ENCODE measurements around the gene NUP107. TPM values are rescaled to one million over a fixed set of nuclear protein-coding genes. Genes with fewer than 3 reads are reported as not detected.

The NUP107 gene
- total RNA-seq, 1 donor from 2014 or later: 66.3 TPM

DNA sequence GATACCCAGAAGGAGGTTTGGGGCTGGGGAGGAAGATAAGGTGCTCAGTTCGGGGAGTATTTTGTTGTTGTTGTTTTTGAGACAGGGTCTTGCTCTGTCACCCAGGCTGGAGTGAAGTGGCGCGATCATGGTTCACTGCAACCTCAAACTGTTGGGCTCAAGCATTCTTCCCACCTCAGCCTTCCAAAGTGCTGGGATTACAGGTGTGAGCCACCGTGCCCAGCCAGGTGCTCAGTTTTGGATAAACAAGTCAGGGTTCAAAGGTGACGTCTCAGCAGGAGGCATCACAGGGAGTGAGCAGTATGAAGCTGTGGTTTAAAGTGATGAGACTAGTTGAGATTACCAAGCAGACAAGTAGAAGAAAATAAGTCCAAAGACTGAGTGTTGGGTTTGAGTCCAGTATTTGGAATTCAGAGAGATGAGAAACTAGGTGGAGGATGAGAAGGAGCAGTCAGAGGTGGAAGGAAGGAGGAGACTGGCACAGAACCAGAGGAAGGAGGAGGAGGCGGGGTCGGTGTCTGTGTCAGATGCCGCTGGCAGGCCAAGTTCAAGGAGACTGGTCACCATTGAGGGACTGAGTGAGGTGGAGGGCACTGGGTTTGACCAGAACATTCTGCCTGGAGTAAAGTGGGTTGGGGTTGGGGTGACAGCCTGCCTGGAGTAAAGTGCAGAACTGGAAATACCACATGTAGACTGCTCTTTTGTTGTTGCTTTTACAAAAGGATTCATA, 75.3 kb downstream of the NUP107 start:
- Mint-ChIP-seq H3K27me3 (ENCODE audit: unreplicated experiment) (peaks cover 2% of the 10 kb centered on the region), H3K27ac (ENCODE audit: unreplicated experiment) (no peak overlapping the region), H3K4me3 (ENCODE audit: unreplicated experiment) (no peak overlapping the region), H3K36me3 (ENCODE audit: low read depth, unreplicated experiment) (peaks cover 21% of the 10 kb centered on the region), H3K4me1 (ENCODE audit: unreplicated experiment) (no peaks in the 10 kb centered on the region), H3K9me3 (ENCODE audit: unreplicated experiment) (no peaks in the 10 kb centered on the region)
- no peak for DNase-seq (ENCODE audit: low spot score)
- TF ChIP-seq, protein P1, sequence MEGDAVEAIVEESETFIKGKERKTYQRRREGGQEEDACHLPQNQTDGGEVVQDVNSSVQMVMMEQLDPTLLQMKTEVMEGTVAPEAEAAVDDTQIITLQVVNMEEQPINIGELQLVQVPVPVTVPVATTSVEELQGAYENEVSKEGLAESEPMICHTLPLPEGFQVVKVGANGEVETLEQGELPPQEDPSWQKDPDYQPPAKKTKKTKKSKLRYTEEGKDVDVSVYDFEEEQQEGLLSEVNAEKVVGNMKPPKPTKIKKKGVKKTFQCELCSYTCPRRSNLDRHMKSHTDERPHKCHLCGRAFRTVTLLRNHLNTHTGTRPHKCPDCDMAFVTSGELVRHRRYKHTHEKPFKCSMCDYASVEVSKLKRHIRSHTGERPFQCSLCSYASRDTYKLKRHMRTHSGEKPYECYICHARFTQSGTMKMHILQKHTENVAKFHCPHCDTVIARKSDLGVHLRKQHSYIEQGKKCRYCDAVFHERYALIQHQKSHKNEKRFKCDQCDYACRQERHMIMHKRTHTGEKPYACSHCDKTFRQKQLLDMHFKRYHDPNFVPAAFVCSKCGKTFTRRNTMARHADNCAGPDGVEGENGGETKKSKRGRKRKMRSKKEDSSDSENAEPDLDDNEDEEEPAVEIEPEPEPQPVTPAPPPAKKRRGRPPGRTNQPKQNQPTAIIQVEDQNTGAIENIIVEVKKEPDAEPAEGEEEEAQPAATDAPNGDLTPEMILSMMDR (IDR thresholded peaks at IDR 0.05; ENCODE audit: unreplicated experiment): no peak

DNA sequence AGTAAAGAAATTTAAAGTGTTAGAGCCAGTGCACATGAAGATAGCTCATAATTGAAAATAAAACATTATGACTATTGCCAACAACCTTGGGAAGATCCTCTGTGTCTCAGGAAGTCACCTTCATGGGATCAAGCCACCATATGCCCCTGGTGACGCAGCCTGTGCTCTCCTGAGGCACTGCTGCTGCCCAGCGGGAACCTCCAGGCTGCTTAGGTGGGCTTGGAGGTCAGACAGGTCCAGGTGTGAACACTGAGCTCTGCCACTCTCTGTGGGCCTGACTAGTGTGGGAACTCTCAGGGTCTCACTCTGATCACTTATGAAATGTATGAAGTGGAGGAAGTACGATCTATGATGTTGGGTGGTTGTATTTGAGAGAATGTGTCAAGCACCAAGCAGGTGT, 75.9 kb downstream of the NUP107 start:
- H3K27me3 Mint-ChIP-seq (ENCODE audit: unreplicated experiment): peaks cover 2% of the 10 kb centered on the region
- H3K36me3 Mint-ChIP-seq (ENCODE audit: low read depth, unreplicated experiment): peaks cover 21% of the 10 kb centered on the region
- no peak overlapping the region for H3K4me3 Mint-ChIP-seq (ENCODE audit: unreplicated experiment)
- no peaks in the 10 kb centered on the region for H3K4me1 Mint-ChIP-seq (ENCODE audit: unreplicated experiment)
- H3K9me3 Mint-ChIP-seq (ENCODE audit: unreplicated experiment): no peaks in the 10 kb centered on the region
- TF ChIP-seq, protein P1 (IDR thresholded peaks at IDR 0.05; ENCODE audit: unreplicated experiment): no peak
- H3K27ac Mint-ChIP-seq (ENCODE audit: unreplicated experiment): no peak overlapping the region
- DNase-seq (ENCODE audit: low spot score): no peak

DNA sequence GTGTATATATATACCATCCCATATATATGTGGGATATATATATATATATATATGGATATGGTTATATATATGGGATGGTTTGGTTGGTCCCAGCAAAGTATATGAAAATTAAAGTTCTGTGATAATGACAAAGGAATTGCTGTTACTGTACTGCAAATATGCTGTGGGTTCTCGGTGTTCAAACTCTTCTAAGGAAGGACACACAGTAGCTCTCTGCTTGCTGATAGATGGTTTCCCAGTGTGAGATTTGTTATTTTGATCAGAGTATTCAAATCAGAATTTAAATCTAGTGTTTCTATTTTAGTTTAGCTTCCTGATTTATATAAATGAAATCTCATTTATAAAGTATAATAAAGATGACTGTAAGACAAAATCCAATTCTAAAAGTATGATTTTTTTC, 78.9 kb downstream of the NUP107 start:
- Mint-ChIP-seq H3K27ac (ENCODE audit: unreplicated experiment) (no peak overlapping the region), H3K36me3 (ENCODE audit: low read depth, unreplicated experiment) (peaks cover 21% of the 10 kb centered on the region), H3K4me3 (ENCODE audit: unreplicated experiment) (no peak overlapping the region), H3K27me3 (ENCODE audit: unreplicated experiment) (peaks cover 4% of the 10 kb centered on the region), H3K9me3 (ENCODE audit: unreplicated experiment) (no peaks in the 10 kb centered on the region), H3K4me1 (ENCODE audit: unreplicated experiment) (no peaks in the 10 kb centered on the region)
- TF ChIP-seq, protein P1 (IDR thresholded peaks at IDR 0.05; ENCODE audit: unreplicated experiment): no peak
- DNase-seq (ENCODE audit: low spot score): no peak

DNA sequence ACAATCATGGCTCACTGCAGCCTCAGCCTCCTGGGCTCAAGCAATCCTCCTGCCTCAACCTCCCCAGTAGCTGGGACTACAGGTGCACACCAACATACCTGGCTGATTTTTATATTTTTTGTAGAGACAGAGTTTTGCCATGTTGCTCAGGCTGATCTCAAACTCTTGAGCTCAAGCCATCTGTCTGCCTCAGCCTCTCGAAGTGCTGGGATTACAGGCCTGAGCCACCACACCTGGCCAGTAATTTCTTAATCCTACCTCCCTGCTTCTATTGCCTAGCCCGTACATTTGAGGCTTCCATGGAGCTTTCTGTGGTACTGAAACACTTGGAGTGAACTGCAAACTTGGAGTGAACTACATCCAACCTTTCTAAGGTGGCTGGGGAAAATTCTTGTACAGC, 79.9 kb downstream of the NUP107 start:
- TF ChIP-seq, protein P1 (IDR thresholded peaks at IDR 0.05; ENCODE audit: unreplicated experiment): no peak
- DNase-seq (ENCODE audit: low spot score): no peak
- Mint-ChIP-seq H3K4me3 (ENCODE audit: unreplicated experiment) (no peak overlapping the region), H3K4me1 (ENCODE audit: unreplicated experiment) (no peaks in the 10 kb centered on the region), H3K27me3 (ENCODE audit: unreplicated experiment) (peaks cover 4% of the 10 kb centered on the region), H3K9me3 (ENCODE audit: unreplicated experiment) (no peaks in the 10 kb centered on the region), H3K27ac (ENCODE audit: unreplicated experiment) (no peak overlapping the region), H3K36me3 (ENCODE audit: low read depth, unreplicated experiment) (peaks cover 15% of the 10 kb centered on the region)

DNA sequence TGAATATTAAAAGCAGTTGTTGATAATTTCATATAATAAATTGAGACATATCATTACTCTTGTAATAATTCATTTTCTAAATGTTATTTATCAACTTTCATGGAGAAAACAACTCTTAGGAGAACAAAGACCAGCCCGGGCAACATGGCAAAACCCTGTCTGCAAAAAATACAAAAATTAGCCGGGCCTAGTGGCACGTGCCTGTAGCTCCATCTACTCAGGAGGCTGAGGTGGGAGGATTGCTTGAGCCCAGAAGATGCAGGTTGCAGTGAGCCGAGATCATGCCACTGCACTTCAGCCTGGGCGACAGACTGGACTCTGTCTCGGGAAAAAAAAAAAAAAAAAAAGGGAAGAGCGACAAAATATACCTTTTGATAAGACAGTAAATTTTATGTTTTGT, 80.4 kb downstream of the NUP107 start:
- no peaks in the 10 kb centered on the region for H3K4me1 Mint-ChIP-seq (ENCODE audit: unreplicated experiment)
- peaks cover 10% of the 10 kb centered on the region for H3K36me3 Mint-ChIP-seq (ENCODE audit: low read depth, unreplicated experiment)
- peaks cover 2% of the 10 kb centered on the region for H3K27me3 Mint-ChIP-seq (ENCODE audit: unreplicated experiment)
- H3K9me3 Mint-ChIP-seq (ENCODE audit: unreplicated experiment): no peaks in the 10 kb centered on the region
- TF ChIP-seq, protein P1 (IDR thresholded peaks at IDR 0.05; ENCODE audit: unreplicated experiment): no peak
- no peak overlapping the region for H3K27ac Mint-ChIP-seq (ENCODE audit: unreplicated experiment)
- DNase-seq (ENCODE audit: low spot score): no peak
- H3K4me3 Mint-ChIP-seq (ENCODE audit: unreplicated experiment): no peak overlapping the region
